Psoas muscle (tissue), 8 donors: ENCODE results near the gene TENM4. TPM values are rescaled to one million over a fixed set of nuclear protein-coding genes. Genes with fewer than 3 reads are reported as not detected.

Experiments
- ATAC-seq, 4 donors: fragments of 200-7000 bp; cut with Tn5 transposase; one replicate each; pipeline ENCODE4 v1.9.1; 2020; ENCODE audit warnings: moderate library complexity in 3 of 4, mild to moderate bottlenecking in 2 of 4
- DNase-seq, 2 donors: peaks; one replicate each; pipeline ENCODE4 v3.0.0-alpha.2; 2020
- H3K27ac ChIP-seq: fragments of 200-600 bp; one replicate; pipeline ENCODE4 v1.8.0; 2022
- H3K27me3 ChIP-seq, 3 donors: fragments of 200-600 bp in 1 of 3; one replicate each; pipeline versions ENCODE4 v1.6.1 to v1.8.0; 2013 to 2022; ENCODE audit warnings: low read length in 2 of 3, mild to moderate bottlenecking in 2 of 3, moderate library complexity in 1 of 3; ENCODE audit not compliant: insufficient read depth in 3 of 3
- H3K36me3 ChIP-seq, 2 donors: fragments of 200-600 bp in 1 of 2; one replicate each; pipeline versions ENCODE4 v1.6.1 to v1.8.0; 2013 to 2022; ENCODE audit warnings: low read depth in 1 of 2, mild to moderate bottlenecking in 1 of 2, moderate library complexity in 1 of 2; ENCODE audit not compliant: insufficient read depth in 1 of 2
- H3K4me1 ChIP-seq: fragments of 200-600 bp; one replicate; pipeline ENCODE4 v1.8.0; 2022
- H3K4me3 ChIP-seq: fragments of 200-600 bp; one replicate; pipeline ENCODE4 v1.8.0; 2022; ENCODE audit warnings: mild to moderate bottlenecking
- H3K9me3 ChIP-seq: fragments of 200-600 bp; one replicate; pipeline ENCODE4 v1.8.0; 2022
- WGBS, 3 donors: extraction: QIAGEN DNeasy Blood & Tissue Kit; methylation state at CpG; one replicate each; pipeline versions ENCODE4 v1.1.6 to v1.1.7; 2013; 5-methylcytosine and 5-hydroxymethylcytosine counted together
- intact Hi-C, 2 donors: fragments of 100-400 bp; cut with DNase I; formaldehyde crosslinking; loops; one replicate each; pipeline versions ENCODE4 v1.11.0 to v1.14.2; 2022
- polyA plus RNA-seq, 3 donors: library from polyadenylated mRNA; stranded (reverse); fragments of 200-250 nt; gene quantifications; one replicate each; pipeline ENCODE4 v1.2.3, GENCODE V29; 2013
- total RNA-seq, 4 donors: library from RNA; stranded (reverse); fragmentation: NEBNext Ultra II Directional in 2 of 4; extraction: Animal tissue kit (Norgen Biotek cat#: 25700) in 2 of 4; gene quantifications; one replicate each; pipeline versions ENCODE4 v1.2.1 to v1.2.4, GENCODE V29; 2021 to 2023
- TF ChIP-seq, protein P1 (sequence below): fragments of 200-600 bp; IDR thresholded peaks from one replicate; pipeline ENCODE4 v1.8.0; 2022; ENCODE audit warnings: antibody characterized with exemption
- donor health status: healthy with polysubstance abuse.
- donor health status: DM: no; HTN: no; CAD: no; lungs with moderate emphysema.
- donor health status: Bipolar disorder and iron deficiency.
- donor health status: healthy.
- donor health status: DM: yes; HTN: yes; CAD: no.
- donor health status: DM: no; HTN: no; CAD: no.
- donor health status: DM: no; HTN: no; CAD: no.
- donor health status: DM: yes; HTN: yes; CAD: no.

The TENM4 gene
- total and polyA plus RNA-seq, 7 donors: 0.05 to 1.7 (median 0.48) TPM

DNA sequence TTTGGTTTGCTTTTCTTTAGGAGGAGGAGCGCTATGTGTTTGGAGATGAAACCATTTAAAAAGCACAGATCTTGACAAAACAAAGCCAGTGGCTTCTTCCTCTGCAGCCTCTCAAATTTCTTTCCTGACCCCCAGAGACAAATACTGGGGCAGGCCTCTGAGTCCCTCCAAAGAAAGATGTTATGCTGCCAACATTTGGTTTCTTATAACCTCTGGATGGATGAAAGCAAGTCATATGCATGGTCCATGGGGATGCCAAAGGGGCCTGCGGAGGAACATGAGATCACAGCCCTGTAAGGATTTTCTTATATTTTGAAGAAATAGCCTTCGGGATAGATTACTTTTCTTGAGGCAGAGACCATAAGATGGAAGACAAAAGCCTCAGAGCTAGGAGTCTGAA, 179.1 kb downstream of the TENM4 start:
- H3K4me1 ChIP-seq: no peaks in the 10 kb centered on the region
- H3K27me3 ChIP-seq: no peaks in the 10 kb centered on the region
- no peaks in the 10 kb centered on the region for H3K9me3 ChIP-seq
- no peak overlapping the region for H3K27ac ChIP-seq
- intact Hi-C loops: loop anchor here in 1 of 2 donors (1.0 kb wide), 1 partner anchor 28 kb away; no protein-coding TSS in a partner anchor
- ATAC-seq: no peak
- TF ChIP-seq, protein P1, sequence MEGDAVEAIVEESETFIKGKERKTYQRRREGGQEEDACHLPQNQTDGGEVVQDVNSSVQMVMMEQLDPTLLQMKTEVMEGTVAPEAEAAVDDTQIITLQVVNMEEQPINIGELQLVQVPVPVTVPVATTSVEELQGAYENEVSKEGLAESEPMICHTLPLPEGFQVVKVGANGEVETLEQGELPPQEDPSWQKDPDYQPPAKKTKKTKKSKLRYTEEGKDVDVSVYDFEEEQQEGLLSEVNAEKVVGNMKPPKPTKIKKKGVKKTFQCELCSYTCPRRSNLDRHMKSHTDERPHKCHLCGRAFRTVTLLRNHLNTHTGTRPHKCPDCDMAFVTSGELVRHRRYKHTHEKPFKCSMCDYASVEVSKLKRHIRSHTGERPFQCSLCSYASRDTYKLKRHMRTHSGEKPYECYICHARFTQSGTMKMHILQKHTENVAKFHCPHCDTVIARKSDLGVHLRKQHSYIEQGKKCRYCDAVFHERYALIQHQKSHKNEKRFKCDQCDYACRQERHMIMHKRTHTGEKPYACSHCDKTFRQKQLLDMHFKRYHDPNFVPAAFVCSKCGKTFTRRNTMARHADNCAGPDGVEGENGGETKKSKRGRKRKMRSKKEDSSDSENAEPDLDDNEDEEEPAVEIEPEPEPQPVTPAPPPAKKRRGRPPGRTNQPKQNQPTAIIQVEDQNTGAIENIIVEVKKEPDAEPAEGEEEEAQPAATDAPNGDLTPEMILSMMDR: no peak
- H3K36me3 ChIP-seq: no peaks in the 10 kb centered on the region
- no peak overlapping the region for H3K4me3 ChIP-seq
- no peak for DNase-seq
- 90 to 95% (median 92%) methylated on average over 3 of the region's 3 CpGs for WGBS, 3 donors

DNA sequence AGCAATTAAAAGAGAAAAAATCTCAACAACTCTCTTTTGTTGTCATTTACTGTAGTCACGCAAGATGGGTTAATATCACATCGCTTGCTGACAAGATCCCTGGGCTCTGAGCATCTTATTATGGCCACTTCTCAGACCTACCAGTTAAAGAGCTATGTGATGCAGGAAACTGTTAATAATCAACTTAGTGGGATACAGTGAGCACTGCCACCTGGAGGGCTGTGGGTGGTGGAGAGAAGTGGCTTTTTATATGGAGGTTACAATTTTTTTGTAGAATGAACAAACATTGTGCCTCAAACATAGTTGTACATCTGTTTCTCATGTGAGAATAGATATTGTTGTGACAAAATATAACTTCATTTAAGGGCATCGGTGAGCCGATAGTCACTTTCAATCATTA, 181.0 kb downstream of the TENM4 start:
- no peaks in the 10 kb centered on the region for H3K9me3 ChIP-seq
- H3K36me3 ChIP-seq: no peaks in the 10 kb centered on the region
- DNase-seq (no peak), ATAC-seq (no peak)
- no peaks in the 10 kb centered on the region for H3K4me1 ChIP-seq
- WGBS, 3 donors: 97 to 99% (median 97%) methylated on average over 4 of the region's 4 CpGs
- H3K4me3 ChIP-seq: no peak overlapping the region
- TF ChIP-seq, protein P1: no peak
- H3K27ac ChIP-seq: no peak overlapping the region
- intact Hi-C loops: no loop called here
- no peaks in the 10 kb centered on the region for H3K27me3 ChIP-seq

DNA sequence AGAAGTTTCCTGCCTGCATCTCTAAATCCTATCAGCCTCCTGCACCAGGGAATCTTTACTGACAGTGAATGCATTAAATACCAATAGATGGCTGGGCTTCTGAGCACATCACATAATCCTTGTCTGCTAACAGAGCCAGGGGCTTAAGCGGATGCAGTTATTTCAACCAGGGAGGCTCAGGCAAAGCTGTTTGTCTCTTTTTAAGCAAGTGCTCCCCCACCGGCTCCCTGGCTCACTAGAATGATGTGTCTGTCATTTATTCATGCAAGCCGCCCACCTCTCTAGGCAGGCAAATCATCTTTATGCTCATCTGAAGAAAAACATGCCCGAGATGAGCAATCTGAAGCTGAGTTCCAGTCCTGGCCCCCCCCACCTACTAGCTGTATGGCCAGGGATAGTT, 182.3 kb downstream of the TENM4 start:
- no peaks in the 10 kb centered on the region for H3K4me1 ChIP-seq
- DNase-seq (no peak), ATAC-seq (no peak)
- H3K4me3 ChIP-seq: no peak overlapping the region
- no peaks in the 10 kb centered on the region for H3K27me3 ChIP-seq
- no peak overlapping the region for H3K27ac ChIP-seq
- H3K36me3 ChIP-seq: no peaks in the 10 kb centered on the region
- 84 to 90% (median 89%) methylated on average over 4 of the region's 4 CpGs for WGBS, 3 donors
- intact Hi-C loops: no loop called here
- TF ChIP-seq, protein P1: no peak
- H3K9me3 ChIP-seq: no peaks in the 10 kb centered on the region

DNA sequence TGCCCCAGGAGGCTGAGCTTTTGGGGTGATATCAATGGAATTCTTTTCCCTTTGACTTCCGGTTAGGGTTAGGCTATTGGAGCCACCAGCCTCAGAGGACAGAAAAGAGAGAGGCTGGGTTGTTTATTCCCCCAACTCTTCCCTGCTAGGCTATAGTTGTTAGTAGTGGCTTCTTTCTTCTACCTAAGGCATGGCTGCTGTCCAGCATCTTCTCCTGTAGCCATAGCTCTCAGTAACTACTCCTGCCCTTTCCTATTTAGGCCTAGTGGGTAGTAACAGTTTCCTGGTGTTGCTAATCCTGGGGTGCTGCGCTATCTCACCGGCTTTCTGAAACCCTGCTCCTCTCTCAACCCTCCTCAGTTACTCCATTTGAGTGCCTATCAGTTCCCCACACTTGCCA, 184.9 kb downstream of the TENM4 start:
- Histone ChIP-seq H3K4me1 (no peaks in the 10 kb centered on the region), H3K36me3 (no peaks in the 10 kb centered on the region), H3K27ac (no peak overlapping the region), H3K4me3 (no peak overlapping the region), H3K27me3 (no peaks in the 10 kb centered on the region), H3K9me3 (no peaks in the 10 kb centered on the region)
- no peak for ATAC-seq
- DNase-seq: no peak
- WGBS, 3 donors: 94 to 98% (median 96%) methylated on average over 3 of the region's 3 CpGs
- TF ChIP-seq, protein P1: no peak
- intact Hi-C loops: no loop called here

DNA sequence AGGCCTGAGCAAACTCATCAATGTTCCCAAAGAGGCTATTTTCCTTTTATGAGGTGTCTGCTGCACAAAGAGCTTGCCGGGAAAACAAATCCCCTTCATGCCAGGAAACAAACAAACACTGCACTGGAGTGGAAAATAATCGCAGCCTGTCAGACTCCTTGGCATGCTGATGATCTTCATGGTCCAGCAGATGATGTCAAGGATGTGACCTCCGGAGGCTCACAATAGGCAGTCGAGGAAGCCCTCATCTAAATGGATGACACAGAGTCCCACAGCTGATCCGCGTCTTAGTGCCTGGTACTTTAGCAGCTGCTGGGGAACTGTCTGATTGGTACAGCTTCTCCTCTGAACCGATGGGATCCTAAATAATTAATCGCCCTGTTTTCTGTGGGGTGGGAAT, 187.6 kb downstream of the TENM4 start:
- ATAC-seq (peak in 1 of 4 donors; percentile 44), DNase-seq (no peak)
- Histone ChIP-seq H3K27me3 (no peaks in the 10 kb centered on the region), H3K4me3 (no peak overlapping the region), H3K36me3 (no peaks in the 10 kb centered on the region), H3K9me3 (no peaks in the 10 kb centered on the region), H3K4me1 (no peaks in the 10 kb centered on the region), H3K27ac (no peak overlapping the region)
- intact Hi-C loops: no loop called here
- TF ChIP-seq, protein P1: no peak
- 14 to 17% (median 16%) methylated on average over 8 of the region's 8 CpGs for WGBS, 3 donors
